CD4-positive, alpha-beta T cell treated with Interferon gamma for 1 hour (primary cell): ENCODE results near the gene DNMT3B.
"Not testable (repeated sequence)": the region's sequence is repeated elsewhere in the genome, so short reads cannot be mapped to it uniquely, and the experiment has no call there.

Source experiments
- DNase-seq: peaks from one replicate; pipeline ENCODE4 v3.0.0-alpha.2; 2020

Gene DNMT3B

DNA sequence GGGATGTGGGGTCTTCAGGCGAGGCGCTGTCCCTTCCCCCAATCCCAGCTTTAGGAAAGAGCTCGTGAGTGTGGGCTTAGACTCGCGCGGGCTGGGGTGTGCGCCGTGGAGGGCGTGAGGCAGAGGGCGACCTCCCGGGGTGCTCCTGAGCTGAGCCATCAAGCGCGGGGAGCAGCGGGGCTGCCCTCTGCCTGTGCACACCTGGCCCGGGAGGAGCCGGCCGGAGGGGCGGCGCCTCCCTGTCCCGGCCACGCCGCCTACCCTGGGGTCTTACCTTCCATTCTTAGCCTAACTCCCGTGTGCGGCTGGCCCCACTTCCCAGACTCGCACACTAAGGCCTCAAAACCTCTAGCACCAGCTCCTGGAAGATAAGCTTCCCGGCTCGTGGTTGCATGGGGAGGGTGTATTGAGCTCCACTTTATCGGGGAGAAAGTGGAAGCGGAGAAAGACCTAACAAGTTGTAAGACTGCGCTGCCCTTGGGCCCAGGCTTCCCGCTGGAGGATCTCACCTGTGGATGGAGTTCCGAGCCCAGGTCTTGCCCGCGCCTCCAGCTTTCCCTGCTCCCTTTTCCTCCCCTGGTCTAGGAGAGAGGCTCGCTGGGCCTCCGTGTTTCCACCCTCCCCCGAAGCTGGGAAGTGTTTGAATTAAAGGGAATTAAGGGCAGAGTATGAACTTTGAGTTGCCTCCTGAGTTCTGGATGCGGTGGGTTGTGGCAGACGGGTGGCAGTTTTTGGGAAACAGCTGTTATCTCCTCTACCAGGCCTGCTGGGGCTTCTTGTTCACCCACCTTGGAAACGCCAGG, 1.2 kb downstream of the DNMT3B start:
- no peak for DNase-seq

DNA sequence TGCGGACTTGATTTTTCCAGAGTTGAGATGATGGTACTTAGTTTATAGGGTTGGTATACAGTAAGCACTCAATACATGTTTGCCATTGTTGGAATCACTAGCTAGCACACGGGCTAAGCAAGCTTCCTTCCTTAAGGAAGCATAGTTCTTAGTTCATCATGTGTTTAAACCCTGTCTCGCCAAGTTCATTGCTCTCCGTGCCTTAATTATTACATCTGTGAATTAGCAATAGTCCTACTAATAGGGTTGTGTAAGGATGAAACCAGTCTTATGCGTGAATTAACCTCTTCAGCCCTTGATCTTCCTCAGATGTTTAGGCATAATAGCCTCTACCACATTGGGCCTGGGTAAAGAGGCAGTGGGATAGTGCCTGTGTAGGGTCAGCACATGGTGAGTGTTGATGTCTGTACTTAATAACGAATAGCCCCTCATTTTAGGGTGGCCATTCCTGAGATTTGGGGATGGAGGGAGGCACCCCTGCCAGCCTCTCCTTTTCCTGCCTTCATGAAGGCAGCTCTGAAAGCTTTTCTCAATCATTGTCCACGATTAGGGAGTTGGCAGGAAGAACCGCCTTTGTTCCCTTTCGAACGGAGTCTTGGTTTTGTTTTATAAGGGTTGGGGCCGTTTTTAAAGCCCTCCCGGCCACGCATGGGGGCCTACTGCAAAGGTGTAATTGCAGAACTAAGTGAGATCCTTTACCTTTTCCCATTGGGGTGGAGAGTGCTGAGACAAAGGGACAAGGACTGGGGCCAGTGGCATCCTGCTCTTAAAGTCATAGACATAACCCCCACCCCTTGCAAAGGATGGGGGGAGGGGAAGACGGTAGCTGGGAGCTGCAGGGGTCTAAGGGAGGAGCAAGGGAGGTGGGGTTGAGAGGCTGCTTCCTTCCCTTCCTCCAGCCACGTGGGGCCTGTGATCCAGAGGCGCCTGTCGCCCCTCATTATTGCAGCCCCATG, 2.1 kb downstream of the DNMT3B start:
- no peak for DNase-seq

DNA sequence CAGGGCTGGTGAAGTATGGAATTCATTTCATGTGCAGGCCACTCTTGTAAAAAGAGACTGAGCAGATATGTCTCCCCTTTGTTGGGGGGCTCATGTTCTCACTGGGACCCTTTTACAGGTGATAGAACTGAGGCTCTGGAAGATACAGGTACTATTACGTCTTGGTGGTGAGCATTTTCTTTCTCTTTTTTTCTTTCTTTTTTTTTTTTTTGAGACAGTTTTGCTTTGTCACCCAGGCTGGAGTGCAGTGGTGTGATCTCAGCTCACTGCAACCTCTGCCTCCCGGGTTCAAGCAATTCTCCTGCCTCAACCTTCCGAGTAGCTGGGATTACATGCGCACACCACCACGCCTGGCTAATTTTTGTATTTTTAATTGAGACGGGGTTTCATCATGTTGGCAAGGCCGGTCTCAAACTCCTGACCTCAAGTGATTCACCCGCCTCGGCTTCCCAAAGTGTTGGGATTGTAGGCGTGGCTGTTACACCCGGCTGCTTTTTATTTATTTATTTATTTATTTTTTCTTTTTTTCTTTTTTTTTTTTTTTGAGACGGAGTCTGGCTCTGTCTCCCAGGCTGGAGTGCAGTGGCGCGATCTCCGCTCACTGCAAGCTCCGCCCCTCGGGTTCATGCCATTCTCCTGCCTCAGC, 3.2 kb downstream of the DNMT3B start:
- not testable (repeated sequence) for DNase-seq

DNA sequence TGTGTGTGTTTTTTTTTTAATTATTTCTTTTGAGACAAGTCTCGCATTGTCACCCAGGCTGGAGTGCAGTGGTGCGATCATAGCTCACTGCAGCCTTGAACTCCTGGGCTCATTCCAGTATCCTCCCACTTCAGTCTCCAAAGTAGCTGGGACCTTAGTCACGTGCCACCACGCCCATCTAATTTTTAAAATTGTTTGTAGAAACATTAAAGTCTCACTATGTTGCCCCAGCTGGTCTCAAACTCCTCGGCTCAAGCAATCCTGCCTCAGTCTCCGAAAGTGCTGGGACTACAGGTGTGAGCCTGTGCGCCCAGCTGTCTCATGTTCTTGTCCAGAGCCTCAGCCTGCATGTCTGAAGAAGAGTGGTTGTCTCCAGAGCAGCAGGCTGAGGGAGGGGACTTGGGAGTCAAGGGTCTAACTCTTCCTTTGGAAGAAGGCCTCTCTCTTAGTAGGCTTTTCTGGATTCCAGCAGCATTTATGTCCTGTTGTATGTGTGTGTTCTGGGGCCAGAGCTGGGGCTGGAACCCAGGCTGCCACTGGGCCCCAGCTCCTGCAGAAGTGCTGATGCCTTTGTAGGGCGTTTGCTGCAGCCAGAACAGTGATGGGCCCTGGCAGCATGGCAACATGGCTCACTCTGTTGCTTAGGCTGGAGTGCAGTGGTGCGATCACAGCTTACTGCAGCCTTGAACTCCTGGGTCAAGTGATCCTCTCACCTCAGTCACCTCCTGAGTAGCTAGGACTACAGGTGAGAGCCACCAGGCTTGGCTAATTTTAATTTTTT, 5.4 kb downstream of the DNMT3B start:
- no peak for DNase-seq

DNA sequence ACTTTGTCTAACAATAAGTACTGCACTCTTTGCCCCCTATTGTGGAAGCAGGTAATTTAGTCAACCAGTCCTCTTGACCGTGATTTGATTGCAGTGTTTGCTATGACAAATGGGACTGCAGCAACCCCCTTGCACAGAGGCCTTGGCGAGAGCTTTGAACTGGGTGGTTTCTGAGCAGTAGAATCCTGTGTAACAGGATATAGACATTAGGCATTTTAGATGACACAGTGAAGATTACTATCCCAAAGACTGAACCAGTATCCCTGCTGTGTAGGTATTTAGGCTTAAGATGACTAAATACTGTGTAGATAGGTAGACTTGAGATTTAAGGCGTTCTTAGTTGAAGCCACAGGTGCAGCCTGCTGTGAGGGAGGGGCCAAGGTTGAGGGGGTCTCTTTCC, 9.9 kb downstream of the DNMT3B start:
- DNase-seq = no peak

DNA sequence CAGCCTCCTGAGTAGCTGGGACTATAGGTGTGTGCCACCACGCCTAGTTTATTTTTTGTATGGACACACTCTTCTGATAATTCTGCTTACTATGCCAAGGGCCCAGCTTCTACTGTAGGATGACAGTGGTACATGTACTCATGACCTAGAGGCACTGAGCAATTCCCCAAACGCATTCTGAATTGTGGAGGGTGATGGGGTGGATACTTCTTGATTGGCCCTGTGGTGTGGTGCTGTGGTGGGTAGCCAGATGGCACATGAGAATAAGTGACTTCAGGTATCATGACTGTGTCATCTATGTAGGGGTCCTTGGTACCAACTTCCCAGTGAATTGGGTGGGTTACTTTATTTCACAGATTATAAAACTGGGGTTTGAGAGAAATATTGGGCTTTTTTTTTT, 11.0 kb downstream of the DNMT3B start:
- DNase-seq = no peak

DNA sequence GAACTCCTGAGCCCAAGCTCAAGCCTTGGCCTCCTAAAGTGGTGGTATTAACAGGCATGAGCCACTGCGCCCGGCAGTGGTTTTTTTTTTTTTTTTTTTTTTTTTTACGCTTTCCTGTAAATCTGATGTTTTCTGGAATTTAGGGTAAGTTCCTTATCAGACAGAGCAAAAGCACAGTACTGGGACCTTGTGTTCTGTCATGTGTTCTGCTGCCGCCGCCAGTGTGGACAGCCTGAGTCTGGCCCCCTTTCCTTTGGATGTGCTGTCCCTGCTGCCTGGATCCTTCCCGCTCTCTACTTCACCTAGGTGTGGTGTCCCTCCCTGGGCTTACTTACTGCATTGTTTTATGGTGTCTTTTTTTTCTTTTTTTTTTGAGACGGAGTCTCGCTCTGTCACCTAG, 11.7 kb downstream of the DNMT3B start:
- no peak for DNase-seq

DNA sequence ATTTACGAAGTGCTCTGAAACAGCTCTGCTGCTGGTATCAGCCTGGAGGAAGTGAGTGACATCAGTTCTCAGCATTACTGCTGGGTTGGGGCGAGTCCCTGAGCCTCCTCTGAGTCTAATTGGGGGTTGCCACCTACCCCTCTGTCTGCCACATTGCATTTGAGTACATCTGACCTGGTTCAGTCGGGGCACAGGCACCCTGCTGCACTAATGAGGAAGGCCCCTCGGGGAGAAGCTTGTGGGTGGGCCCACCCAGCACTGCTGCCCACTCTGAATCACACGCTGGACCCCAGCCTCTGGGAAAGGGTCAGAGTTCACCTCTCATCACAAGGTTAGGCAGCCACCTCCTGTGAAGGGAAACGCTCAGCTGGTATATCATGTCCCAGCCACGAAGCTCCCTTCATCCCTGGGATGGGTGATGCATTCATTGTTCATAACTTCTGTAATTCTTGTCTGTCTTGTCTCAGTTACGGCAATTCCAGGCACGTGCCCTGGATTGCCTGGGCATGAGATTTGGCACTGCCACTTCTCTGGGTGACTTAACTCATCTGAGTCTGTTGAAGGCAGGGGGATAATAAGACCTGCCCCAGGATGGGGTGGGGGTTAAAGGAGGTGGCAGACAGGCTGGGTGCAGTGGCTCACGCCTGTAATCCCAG, 13.3 kb downstream of the DNMT3B start:
- no peak for DNase-seq

DNA sequence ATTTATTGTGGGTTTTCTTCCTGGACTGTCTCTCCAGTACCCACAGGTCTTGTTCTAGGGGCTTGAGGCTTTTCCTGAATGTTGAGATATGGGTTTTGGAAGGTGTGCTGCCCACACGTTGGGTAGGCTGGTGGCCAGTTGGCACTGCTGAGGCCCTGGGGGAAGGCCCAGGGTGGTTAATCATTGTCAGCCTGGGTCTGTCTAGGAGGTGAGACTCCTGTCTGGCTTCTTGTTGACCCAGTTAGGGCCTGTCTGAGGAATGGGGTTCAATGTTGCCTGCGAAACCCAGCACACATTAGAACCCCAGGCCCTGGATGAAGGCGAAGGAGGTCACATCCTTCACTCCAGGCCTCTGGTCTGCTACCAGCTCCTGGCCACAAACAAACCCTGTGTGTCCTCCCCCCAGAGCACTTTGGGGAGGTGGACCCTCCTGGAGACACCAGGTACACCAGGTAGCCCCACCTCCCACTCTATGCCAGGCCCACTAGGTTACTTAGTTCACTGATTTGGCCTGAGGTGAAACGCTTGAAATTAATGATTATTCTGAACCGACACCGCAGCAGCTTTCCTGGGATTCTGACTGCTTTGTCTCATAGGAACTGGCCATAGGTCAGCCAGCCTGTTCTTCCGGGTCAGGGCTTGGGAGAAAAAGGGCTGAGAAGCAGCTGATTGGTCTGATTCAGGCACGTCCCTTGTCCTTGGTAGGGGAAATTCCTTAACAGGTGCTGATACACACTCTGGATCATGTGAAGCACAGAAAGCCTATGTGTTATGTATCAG, 15.2 kb downstream of the DNMT3B start:
- DNase-seq = no peak

DNA sequence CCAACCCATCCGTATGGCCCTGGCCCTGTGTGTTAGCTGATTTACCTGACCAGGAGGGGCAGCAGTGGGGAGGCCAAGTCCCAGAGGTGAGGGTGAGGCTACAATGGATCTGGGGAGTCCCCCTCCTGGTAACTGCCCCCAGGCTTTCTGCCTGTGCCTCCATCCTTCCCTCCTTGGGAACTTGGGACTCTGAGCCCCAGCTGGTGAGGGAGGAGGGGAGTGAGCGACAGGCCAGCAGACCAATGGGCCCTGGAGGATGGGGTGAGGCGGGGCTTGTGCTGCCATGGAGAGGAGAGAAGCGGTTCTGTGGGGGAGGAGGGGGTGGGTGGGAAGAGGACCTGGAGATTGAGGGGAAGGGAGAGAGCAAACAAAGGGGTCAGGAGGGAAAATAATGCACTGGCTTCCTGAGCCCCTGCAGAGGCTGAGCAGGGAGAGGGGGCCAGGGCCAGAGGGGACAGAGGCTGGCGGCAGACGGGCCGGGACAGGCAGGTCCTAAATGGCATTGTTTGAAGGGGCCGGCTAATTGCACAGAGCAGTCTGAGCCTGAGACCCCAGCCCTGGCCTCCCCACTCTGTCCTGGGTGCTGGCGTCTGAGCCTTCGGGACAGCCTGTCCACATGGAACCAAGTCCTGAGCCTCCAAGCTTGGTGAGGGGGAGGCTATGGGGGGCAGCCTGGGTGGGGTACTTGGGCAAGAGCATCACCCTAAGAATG, 17.5 kb downstream of the DNMT3B start:
- no peak for DNase-seq

DNA sequence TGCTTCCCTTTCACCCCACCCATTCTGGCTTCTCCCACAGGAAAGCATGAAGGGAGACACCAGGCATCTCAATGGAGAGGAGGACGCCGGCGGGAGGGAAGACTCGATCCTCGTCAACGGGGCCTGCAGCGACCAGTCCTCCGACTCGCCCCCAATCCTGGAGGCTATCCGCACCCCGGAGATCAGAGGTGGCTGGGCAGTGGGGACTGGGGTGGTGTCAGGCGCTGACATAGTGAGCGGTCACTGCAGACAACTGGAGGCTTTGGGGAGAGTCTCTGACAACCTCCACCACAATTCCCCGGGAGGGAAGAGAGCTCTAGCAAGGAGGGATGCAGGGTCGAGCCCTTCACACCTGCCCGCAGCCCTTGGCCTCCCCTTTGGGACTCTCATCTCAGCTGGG, 18.1 kb downstream of the DNMT3B start:
- no peak for DNase-seq

DNA sequence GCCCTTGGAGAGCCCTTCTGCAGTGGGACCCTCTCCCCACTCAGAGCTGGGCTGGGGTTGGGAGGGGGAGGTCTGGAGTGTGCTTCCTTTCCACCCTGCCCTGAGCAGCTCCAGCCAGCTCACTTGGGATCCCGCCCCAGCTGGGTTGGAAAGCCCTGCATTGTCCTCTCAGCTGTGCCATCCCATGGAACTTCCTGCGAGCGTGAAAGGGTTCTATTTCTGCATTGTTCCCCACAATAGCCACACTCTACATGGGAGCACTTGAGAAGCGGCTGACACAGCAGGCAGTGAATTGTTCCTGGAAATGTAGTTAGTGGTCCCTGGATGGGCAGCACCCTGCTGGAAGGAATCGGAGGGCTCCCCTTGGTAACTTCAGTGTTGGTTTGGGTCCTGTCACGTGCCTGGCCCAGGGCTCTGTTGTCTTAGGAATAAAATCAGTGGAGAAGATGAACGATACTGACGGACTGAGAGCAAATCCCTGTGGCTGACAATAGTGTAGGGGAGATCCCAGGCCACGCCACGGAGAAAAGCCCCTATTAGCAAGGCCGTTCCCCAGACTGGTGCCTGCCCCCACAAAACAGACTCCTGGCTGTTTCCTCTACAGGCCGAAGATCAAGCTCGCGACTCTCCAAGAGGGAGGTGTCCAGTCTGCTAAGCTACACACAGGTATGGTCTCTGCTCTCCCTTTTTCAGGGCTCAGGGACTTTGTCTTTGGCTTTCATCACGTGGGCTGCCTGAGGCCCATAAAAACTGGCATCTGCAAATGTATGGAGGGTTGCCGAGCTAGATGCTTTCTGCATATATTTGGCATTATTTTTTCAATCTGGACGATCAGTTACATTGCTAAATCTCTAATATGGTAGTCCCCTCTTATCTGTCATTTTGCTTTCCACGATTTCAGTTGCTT, 18.8 kb downstream of the DNMT3B start:
- no peak for DNase-seq

DNA sequence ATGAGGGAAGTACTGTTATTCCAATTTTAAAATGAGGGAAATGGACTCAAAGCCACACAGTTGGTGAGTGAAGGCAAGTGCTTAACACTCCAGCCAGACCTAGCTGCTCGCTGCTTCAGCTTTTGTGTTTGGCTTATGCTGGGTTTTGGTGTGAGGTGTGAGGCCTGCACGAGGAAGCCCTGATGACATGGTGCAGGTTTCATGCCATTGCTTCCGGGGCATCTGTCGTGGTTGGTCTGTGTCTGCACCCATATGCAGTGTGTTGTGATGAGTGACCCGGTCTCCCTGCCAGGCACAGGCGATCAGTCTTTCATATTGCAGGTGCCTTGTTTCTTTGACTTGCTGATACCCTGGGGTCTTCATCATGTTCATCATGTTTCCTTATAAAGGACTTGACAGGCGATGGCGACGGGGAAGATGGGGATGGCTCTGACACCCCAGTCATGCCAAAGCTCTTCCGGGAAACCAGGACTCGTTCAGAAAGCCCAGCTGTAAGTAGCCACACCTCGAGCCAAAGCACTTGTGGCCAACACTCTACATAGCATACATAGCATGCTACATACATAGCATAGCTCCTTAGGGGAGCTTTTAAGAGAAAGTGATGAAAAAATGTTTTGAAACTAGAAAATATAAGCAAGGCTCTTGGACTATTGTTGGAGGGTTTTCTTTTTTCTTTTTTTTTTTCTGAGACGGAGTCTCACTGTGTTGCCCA, 22.3 kb downstream of the DNMT3B start:
- DNase-seq = no peak

DNA sequence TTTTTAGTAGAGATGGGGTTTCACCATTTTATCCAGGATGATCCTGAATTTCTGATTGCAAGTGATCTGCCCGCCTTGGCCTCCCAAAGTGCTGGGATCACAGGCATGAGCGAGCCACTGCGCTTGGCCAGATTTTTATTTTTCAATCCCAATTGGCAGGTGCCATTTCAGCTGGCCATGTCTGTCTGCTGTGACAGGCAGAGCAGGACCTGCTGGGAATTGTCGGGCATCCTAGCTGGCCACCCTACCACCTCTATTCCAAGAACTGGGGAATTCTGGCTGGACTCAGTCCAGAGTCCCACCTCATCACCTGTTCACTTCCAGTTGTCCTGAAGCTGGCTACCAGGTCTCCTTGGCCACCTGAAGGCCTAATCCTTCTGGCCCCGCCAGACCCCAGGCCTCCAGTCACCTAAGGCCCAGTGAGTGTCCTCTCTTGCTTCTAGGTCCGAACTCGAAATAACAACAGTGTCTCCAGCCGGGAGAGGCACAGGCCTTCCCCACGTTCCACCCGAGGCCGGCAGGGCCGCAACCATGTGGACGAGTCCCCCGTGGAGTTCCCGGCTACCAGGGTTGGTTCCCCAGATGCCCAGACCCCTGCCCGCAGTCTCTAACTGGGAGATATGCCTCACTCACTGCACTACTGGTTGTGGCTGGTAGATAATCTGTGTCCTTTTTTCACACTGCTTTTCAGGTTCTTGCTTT, 24.0 kb downstream of the DNMT3B start:
- no peak for DNase-seq

DNA sequence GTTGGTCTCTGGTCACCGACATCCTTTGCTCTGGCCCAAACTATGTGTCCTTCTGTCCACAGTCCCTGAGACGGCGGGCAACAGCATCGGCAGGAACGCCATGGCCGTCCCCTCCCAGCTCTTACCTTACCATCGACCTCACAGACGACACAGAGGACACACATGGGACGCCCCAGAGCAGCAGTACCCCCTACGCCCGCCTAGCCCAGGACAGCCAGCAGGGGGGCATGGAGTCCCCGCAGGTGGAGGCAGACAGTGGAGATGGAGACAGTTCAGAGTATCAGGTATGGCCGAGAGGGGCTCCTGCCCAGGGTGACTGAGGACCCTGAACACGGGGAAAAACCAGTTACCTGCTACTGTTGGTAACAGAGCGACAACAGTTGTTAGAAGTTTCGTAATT, 25.0 kb downstream of the DNMT3B start:
- DNase-seq = no peak

DNA sequence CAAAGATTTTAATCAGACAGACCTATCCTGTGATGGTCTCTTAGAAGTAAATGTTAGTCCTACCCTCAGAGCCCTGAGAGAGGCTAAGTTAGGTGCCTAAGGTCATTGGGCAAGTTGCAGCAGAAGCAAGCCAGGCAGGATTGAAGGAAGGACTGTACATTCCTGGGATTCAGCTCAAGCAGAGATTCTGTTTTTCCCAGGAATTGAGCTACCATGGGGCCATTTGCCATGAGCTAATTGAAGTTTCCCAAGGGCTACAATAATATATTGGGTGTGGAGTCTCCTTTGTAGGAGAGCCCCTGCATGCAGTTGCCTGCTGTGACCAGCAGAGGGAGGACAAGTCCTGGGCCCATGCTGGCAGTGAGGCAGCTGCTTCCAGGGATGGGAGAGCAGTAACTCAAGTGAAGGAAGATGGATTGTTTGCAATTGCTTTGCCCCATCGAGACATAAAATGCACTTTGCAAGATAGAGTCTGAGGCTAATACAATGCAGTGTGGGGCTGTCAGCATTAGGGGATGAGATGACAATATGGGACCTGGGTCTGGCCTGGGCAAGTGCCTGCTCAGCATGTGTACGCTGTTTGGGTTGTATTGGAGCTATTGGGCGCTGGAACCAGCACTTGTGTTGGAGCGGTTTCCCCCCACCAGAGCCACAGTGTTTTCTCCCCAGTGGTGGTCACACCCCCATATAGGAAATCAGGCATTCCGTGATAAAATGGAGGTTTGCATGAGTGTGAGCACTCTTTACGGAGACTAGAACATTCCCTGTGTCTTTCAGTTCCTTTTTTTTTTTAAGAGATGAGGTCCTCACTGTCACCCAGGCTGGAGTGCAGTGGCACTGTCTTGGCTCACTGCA, 27.9 kb downstream of the DNMT3B start:
- DNase-seq = peak; percentile 63

DNA sequence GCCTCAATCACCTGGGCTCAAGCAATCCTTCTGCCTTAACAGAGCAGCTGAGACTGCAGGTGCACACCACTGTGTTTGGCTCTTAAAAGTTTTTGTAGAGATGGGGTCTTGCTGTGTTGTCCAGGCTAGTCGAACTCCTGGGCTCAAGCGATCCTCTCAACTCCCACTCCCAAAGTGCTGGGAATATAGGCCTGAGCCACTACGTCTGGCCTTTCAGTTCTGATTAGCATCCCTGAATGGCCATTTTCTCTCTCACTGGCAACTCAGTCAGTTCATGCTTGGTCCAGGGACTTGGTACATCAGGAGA, 28.5 kb downstream of the DNMT3B start:
- no peak for DNase-seq
